ENCODE results near the gene VPS37B. TPM values are rescaled to one million over a fixed set of nuclear protein-coding genes. Genes with fewer than 3 reads are reported as not detected.
A peak's percentile ranks its signal among the peaks of the same experiment; 100 is the strongest.
"Not testable (repeated sequence)": the region's sequence is repeated elsewhere in the genome, so short reads cannot be mapped to it uniquely, and the experiment has no call there.

VPS37B gene
- total RNA-seq, 1 donor from 2014 or later = 25.4 TPM

DNA sequence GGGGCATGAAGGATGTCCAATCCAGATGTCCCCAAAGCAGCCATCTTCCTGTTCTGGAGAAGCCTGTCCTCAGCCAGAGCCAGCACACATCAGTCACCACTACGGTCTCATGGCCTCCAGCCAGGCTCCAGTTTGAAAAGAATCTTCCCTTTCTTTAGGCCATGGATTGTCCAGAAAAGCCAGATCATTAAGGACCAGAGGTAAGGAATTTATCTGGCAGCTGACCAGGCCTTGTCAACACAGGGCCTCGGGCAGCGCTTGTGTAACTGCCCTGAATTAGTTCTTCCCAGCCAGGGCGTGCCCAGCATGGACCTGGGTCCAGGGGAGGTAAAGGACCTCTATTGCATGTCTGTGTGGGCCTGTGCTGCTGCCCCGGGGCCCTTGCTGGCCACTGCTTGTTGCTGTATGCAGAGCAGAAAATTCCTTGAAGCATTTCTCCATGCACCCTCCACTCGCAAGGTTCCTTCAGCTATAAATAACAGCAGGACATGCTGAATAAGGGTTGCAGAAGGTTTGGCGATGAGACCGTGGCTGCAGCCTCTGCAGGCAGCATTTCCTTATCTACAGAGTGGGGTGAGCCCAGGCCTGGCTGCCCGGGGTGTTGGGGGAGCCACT, 21.7 kb upstream of the VPS37B start:
- DNase-seq (ENCODE audit: missing footprints) (peak; percentile 79), ATAC-seq (peak; percentile 85)
- intact Hi-C loops (cut with DNase I) = no loop called here

DNA sequence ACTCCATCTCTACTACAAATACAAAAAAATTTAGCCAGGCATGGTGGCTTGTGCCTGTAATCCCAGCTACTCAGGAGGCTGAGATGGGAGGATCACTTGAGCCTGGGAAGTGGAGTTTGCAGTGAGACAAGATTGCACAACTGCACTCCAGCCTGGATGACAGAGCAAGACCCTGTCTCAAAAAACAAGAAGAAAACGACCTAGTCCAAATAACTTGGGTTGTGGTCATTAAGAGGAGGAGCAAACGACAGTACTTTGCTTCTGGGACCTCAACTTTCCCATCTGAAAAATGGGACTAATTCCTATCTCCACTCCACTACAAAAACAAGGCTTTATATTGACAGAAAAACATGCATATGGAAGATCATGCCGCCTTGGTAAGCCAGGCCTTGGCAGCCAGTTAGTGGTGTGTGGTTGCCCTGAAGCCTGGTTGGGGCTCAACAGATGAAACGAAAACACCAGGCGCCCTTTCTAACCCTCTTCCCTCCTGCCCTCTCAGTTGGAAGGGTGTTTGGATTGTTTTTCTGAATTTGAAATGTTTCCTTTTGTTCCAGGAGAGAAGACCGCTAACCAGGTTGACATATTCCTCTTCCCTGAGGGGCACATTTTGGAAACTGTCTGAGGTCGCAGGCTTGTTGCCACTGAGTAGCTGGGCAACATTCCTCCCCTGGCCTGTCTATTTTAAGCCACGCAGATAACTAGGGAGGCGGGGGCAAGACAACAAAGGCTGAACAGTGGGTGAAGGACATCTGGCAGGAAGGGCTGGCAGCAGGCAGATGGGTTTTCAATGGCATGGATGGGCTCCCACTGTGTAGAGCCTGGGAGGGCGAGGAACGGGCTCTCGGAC, 13.7 kb upstream of the VPS37B start:
- intact Hi-C loops (cut with DNase I) = no loop called here
- DNase-seq (ENCODE audit: missing footprints) (peak; percentile 73), ATAC-seq (peak; percentile 94)

DNA sequence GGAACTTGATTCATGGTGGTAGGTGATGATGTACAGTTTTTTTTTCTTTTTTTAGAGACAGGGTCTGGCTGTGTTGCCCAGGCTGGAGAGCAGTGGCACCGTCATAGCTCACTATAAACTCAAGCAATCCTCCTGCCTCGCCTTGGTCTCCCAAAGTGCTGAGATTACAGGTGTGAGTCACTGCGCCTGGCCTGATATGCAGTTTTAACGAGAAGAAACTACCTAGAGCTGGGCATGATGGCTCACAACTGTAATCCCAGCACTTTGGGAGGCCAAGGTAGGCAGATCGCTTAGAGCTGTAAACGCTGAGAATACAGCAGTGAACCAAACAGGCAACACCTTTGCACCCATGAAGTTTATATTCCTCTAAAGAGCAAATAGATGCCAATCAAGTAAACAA, 13.0 kb upstream of the VPS37B start:
- intact Hi-C loops (cut with DNase I) = no loop called here
- DNase-seq (ENCODE audit: missing footprints) (no peak), ATAC-seq (no peak)

DNA sequence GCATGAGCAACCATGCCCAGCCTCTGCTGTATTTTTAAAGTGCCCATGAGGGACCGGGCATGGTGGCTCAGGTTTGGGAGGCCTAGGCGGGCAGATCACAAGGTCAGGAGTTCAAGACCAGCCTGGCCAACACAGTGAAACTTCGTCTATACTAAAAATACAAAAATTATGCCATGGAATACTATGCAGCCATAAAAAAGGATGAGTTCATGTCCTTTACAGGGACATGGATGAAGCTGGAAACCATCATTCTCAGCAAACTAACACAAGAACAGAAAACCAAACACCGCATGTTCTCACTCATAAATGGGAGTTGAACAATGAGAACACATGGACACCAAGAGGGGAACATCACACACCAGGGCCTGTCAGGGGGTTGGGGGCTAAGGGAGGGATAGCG, 9.3 kb upstream of the VPS37B start:
- intact Hi-C loops (cut with DNase I); DNase-seq (ENCODE audit: missing footprints); ATAC-seq: not testable (repeated sequence)

DNA sequence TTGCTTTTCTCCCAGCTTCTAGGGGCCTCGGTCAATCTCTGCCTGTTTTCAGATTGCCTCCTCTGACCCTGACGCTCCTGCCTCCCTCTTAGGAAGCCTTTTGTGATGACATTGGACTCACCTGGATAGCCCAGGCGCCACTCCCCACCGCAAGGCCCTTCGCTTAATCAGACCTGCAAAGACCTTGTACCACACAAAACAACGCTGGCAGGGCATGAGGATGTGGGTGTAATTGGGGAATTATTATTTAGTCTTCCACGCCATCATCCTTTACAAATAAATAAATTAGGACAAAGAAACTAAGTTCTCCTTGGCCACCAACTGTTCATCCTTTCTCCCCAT, 7.7 kb upstream of the VPS37B start:
- intact Hi-C loops (cut with DNase I) = no loop called here
- DNase-seq (ENCODE audit: missing footprints) = no peak
- ATAC-seq = no peak

DNA sequence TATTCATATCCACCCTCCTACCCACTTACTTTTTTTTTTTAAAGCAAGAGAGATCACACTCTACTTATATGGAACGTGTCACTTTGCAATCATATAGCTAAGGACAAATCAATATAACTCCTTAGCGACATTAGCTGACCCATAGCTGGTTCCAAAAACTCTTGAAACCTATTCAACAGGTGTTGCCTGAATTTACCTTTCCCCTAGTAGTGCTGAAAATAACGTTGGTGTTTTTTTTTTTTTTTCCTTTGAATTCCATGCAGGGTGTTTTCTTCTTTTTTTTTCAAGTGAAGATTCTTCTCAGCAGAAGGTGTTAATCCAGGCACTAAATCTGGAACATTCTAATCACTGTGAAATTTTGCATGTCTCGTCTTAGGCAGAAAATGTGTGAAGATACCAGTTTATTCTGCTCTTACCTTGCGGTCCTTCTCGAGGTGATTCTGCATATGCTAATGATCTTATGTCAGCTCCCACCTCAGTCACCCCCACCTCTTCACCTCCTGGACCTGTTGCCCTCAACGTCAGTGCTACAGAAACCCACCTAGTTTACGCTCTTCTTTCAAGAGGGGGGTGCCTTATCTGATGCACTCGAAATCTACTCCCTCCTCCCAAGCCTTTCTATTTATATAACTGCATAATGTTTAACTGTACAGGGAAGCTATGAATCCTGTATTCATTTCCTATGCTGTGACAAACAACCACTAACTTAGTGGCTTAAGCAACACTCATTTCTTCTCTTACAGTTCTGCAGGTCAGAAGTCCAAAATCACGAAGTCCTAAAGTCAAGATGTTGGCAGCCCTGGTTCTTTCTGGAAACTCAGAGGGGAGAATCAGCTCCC, 7.1 kb upstream of the VPS37B start:
- intact Hi-C loops (cut with DNase I) = no loop called here
- DNase-seq (ENCODE audit: missing footprints) (no peak), ATAC-seq (no peak)

DNA sequence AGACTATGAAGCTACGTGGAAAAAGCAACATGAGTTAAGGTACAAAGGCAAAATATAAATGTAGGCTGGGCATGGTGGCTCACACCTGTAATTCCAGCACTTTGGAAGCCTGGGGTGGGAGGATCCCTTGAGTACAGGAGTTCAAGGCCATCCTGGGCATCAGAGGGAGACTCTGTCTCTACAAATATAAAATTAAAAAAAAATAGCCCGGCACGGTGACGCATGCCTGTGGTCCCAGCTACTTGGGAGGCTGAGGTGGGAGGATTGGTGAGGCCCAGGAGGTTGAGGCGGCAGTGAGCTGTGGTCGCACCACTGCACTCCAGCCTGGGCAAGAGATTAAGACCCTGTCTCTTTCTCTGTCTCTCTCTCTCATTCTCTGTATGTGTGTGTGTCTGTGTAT, 4.0 kb upstream of the VPS37B start:
- ATAC-seq (no peak), DNase-seq (ENCODE audit: missing footprints) (no peak)
- intact Hi-C loops (cut with DNase I) = loop anchor here (5.0 kb wide), 1 partner anchor 42 kb away; no protein-coding TSS in a partner anchor

DNA sequence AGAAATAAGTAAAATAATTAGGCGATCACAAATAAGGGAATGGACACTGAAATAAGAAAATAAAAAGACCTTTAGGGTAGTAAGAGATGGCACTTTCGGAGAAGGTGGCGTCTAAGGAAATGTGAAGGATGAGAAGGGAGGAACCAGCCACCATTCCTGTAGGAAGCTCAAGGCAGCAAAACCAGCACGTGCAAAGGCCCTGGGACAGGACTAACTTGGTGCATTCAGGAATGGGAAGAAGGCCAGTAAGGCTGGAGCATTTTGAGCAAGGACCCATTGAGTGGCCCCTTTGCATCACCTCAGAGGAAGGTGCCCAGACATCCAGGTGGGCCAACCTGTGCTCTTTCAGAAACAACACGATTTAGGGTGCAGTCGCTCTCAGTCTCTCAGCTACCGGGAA, 738 bp upstream of the VPS37B start:
- intact Hi-C loops (cut with DNase I) = loop anchor here (5.0 kb wide), 1 partner anchor 46 kb away; no protein-coding TSS in a partner anchor
- DNase-seq (ENCODE audit: missing footprints) (no peak), ATAC-seq (no peak)

DNA sequence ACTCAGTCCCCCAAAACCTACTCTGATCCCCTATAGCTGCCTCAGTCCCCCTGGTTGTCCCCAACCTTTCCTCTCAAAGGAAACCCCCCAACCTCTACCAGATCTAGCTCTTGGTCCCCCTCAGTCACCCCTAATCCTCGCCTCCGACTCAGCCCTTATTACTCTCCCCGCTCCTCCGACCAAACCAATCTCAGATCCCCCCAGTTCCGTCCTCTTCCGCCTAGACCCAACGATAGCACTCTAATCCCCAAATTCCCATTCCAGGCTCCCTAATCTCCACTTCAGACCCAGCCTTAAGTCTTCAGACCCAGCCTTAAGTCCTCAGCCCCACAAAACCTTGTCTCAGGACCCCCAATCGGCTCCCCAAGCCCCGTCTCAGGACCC, 612 bp downstream of the VPS37B start:
- intact Hi-C loops (cut with DNase I) = loop anchor here (2.0 to 5.0 kb wide), 2 partner anchors 23 to 47 kb away; no protein-coding TSS in a partner anchor
- DNase-seq (ENCODE audit: missing footprints) (no peak), ATAC-seq (peak; percentile 14)

DNA sequence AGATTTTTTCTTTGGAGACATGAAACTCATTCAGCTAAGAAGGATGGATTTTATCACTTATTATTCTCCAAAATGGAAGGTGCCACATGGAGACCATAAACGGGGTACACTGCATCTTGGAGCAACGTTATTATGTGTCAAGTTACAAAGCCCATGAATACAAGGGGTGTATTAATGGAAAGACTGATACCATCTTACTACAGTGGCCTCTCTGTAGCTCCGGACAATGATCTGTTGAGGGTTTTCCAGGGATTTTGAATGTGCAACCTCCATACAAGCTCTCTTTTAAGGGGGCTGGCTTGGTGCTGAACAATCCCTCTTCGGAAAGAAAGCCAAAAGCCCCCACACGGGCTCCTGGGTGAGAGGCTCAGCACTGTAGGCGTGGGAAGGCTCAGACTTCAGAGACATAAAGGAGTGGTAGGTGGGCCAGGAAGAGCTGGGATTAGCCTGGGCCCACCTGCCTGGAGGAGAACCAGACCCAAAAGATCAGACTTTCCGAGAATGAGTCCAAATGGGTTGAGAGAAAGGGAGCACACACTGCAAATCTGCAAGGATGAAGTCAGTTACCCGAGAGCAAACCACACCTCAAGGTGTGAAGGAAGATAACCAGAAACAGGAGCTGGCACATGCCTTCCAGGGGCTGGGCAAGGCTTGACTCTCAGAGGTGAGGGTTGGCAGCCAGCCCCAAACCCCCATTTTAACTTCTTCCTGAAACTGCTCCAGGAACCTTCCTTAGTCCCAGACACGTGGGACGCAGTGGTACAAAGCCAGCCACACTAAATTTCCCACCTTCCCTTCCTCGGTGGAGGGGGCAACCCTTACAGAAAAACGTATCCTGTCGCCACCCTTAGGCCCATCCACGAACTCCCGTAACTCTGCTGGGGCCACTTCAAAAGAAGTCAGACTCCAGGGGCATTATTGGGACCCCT, 1.5 kb downstream of the VPS37B start:
- intact Hi-C loops (cut with DNase I) = loop anchor here (2.0 to 5.0 kb wide), 2 partner anchors 22 to 48 kb away; no protein-coding TSS in a partner anchor

DNA sequence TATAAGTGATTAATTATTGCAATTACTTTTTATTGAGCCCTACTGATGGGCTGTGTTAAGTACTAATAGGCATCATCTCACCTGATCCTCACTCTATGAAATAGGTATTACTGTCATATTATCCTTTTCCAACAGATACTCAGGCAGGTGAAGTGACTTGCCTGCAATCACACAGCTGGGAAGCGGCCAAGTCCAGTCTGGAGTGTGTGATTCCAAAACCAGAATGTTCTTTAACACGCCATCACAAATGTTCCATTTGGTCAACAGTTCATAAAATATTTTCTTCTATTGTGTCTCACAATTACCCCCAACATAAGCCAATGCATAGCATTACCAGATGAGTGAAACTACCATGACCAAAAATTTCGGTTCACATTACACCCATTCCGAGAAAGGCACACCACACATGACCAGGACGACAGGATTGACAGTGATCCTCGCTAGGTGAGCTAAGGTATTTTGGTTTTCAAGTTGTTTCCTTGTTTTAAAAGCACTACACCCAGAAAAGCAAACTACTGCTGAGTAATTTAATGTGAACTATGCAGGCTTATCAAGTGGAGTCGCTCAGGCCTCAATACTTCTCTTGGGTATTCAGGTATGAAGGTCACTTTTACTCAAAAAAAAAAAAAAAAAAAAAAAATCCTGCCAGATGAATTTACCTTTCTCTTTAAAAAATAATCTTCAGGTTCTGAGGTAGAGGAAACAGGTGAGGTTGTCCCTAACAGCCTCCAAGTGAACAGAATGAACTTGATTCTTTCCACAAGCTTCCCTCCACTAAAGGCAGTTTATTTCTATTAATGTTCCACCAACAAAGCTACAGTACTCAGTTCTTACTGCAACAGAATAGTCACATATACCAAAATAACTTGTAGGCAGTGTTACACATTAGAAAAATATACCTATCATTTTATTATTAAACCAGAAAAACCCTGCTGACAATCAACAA, 2.4 kb downstream of the VPS37B start:
- intact Hi-C loops (cut with DNase I) = loop anchor here (2.0 kb wide), 1 partner anchor 21 kb away; no protein-coding TSS in a partner anchor
- ATAC-seq (no peak), DNase-seq (ENCODE audit: missing footprints) (no peak)

More for the DNA sequence above, 1.5 kb downstream of the VPS37B start:
- DNase-seq (ENCODE audit: missing footprints) (no peak), ATAC-seq (peak; percentile 18)

DNA sequence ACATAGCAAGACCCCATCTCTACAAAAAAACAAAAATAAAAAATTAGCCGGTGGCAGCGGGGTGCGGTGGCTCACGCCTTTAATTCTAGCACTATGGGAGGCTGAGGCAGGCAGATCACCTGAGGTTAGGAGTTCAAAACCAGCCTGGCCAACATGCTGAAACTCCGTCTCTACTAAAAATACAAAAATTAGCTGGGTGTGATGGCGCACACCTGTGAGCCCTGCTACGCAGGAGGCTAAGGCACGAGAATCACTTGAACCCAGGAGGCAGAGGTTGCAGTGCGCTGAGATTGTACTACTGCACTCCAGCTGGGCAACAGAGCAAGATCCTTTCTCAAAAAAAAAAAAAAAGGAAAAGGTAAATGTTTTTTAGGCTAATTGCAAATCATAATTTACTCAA, 3.2 kb downstream of the VPS37B start:
- intact Hi-C loops (cut with DNase I); ATAC-seq; DNase-seq (ENCODE audit: missing footprints): not testable (repeated sequence)

DNA sequence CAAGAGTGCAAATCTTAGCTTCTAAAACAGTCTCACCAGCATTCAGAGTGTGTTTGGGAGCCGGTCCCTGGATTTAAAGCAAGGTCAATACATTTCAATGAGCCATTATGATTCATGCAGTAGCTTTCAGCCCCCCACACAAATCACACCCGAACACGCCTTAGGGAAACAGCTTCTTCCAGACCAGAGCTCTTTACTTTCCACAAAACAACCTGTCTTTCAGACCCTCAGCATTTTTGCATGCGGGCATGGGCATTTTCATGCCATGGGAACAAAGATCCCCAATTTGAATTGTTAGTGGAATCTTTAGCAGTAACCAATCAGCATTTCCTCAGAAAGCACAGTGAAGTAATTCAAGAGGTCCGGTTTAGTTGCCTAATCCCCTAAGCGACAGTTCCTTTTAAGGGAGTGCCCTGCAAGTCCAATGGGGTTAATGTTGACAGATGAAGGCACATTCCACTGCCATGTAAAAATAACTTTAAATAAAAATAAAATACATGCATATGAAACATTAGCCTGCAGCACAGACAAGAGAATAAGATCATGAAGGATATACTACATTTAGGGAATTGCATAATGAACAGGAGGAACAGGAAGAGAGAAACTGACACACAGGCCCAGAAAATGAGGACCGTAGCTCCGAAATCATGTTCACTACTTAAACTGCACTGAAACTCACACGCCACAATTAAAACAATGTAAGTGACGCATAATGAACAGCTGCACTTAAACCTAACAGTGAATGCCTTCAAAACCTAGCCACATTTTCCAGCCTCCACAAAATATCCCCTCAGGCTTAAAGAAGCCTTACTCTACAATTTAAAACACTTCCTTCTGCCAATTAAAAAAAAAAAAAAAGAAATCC, 4.0 kb downstream of the VPS37B start:
- intact Hi-C loops (cut with DNase I) = no loop called here

DNA sequence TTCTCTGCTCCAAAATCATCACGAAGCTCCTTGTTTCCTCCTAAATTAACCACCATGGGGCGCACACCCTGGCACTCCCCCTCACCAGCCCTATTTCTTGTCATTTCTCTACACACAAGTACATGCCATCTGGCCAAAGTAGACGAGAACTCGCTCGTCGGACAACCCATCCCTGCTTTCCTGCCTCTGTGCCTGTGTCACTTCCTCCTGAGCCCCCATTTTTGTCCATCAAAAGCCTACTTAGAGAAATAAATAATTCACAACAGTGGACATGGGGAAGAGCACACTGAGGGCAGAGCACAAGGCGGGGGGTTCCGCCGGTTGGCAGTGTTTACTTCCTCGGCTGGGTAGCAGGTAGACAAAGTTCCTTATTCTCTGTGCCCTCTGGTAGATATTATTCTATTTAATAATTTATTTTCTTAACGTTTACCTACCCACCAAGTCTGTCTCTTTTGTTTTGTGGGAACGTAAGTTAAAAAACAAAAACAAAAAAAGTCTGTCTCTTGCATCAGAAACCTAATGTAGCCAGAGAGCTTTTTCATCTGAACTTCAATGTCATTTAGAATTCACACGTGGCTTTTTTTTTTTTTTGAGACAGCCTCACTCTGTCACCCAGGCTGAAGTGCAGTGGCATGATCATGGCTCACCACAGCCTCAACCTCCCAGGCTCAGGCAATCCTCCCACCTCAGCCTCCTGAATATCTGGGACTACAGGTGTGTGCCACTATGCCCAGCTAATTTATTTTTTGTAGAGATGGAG, 6.0 kb downstream of the VPS37B start:
- ATAC-seq (no peak), DNase-seq (ENCODE audit: missing footprints) (no peak)
- intact Hi-C loops (cut with DNase I) = no loop called here

More for the DNA sequence above, 4.0 kb downstream of the VPS37B start:
- no peak for ATAC-seq
- DNase-seq (ENCODE audit: missing footprints) = no peak

DNA sequence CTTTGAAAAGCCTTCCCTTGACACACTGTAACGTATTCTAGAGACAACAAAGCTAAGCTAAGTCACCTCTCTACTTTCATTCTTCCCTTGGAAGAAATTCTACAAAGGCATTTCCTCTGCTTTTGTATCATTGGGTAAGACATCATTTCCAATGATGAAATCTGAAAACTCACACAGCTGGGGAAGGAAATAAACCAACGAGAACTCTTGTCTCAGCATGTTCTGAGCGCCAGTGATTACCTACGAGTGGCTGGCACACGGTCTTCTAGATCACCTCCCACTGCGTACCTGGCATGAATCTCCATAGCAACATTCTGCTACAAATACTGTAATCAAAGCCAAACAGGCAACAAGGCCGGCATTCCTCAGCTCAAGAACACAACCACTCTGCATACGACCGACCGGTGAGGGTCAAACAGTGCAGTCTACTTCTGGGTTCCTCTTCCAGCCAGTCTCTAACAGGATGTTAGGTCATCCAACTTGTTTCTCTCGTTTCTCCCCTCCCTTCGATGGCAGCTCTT, 7.6 kb downstream of the VPS37B start:
- intact Hi-C loops (cut with DNase I) = loop anchor here (1.0 kb wide), 1 partner anchor 22 kb away; no protein-coding TSS in a partner anchor
- ATAC-seq (peak; percentile 79), DNase-seq (ENCODE audit: missing footprints) (no peak)

Measured in Right ventricle myocardium inferior (tissue), 1 donor.